Fibroblast of lung (primary cell): Measurements from ENCODE around the gene CEMIP. TPM values are rescaled to one million over a fixed set of nuclear protein-coding genes. Genes with fewer than 3 reads are reported as not detected.

ENCODE experiments used
- DNase-seq, 2 donors: peaks; one replicate each; pipeline versions ENCODE4 v3.0.0 to v3.0.0-alpha.2; 2010; ENCODE audit warnings: low read depth in 2 of 2
- H2AFZ ChIP-seq: 2 replicates; pipeline ENCODE4 v1.5.1; 2012; ENCODE audit warnings: low read length, control low read depth, inconsistent platforms
- H3K27ac ChIP-seq: 2 replicates; pipeline ENCODE4 v1.5.1; 2011; ENCODE audit warnings: low read length, control low read depth; ENCODE audit not compliant: insufficient read depth
- H3K27me3 ChIP-seq: 2 replicates; pipeline ENCODE4 v1.5.1; 2011; ENCODE audit warnings: mild to moderate bottlenecking, low read length; ENCODE audit not compliant: control insufficient read depth, insufficient read depth
- H3K36me3 ChIP-seq: 2 replicates; pipeline ENCODE4 v1.5.1; 2011; ENCODE audit warnings: low read length; ENCODE audit not compliant: control insufficient read depth, insufficient read depth
- H3K4me1 ChIP-seq: 2 replicates; pipeline ENCODE4 v1.5.1; 2011; ENCODE audit warnings: low read length; ENCODE audit not compliant: control insufficient read depth, insufficient read depth; ENCODE audit errors: extremely low read depth
- H3K4me2 ChIP-seq: 2 replicates; pipeline ENCODE4 v1.5.1; 2011; ENCODE audit warnings: low read length, control low read depth; ENCODE audit not compliant: insufficient read depth; ENCODE audit errors: extremely low read depth
- H3K4me3 ChIP-seq, 4 experiments: fragments of 200-600 bp in 1 of 4; sonication (generic) in 1 of 4; replicated peaks in 1 of 4; 2 replicates each; pipeline ENCODE4 v1.5.1; 2011 to 2016; ENCODE audit warnings: low read length in 4 of 4, low read depth in 3 of 4, mild to moderate bottlenecking in 3 of 4, control low read depth in 2 of 4, inconsistent platforms in 1 of 4, mixed read lengths in 1 of 4; ENCODE audit not compliant: insufficient read depth in 1 of 4; ENCODE audit errors: control extremely low read depth in 1 of 4
- H3K79me2 ChIP-seq: 2 replicates; pipeline ENCODE4 v1.5.1; 2012; ENCODE audit warnings: mild to moderate bottlenecking, low read length, inconsistent platforms; ENCODE audit not compliant: control insufficient read depth, insufficient read depth
- H3K9ac ChIP-seq: 2 replicates; pipeline ENCODE4 v1.5.1; 2011; ENCODE audit warnings: mild to moderate bottlenecking, low read length, control low read depth; ENCODE audit not compliant: insufficient read depth
- H3K9me3 ChIP-seq: 2 replicates; pipeline ENCODE4 v1.5.1; 2012; ENCODE audit warnings: low read depth, low read length; ENCODE audit not compliant: control insufficient read depth, insufficient read depth
- H4K20me1 ChIP-seq: 2 replicates; pipeline ENCODE4 v1.5.1; 2011; ENCODE audit warnings: low read length; ENCODE audit not compliant: control insufficient read depth, insufficient read depth; ENCODE audit errors: extremely low read depth
- EZH2 ChIP-seq: IDR thresholded peaks from 2 replicates; pipeline ENCODE4 v1.5.1; 2012; ENCODE audit warnings: low read length, control low read depth, mild to moderate bottlenecking; ENCODE audit errors: missing control alignments
- polyA plus RNA-seq, 2 donors: library from polyadenylated mRNA; depleted of rRNA in 1 of 2; stranded (reverse) in 1 of 2; unstranded in 1 of 2; fragments of >200 nt; gene quantifications; 2 replicates each; pipeline ENCODE4 v1.2.1, GENCODE V29; 2011 to 2012; ENCODE audit warnings: missing spikeins in 1 of 2
- total RNA-seq: library from RNA; depleted of rRNA; stranded (reverse); fragments of >200 nt; gene quantifications from 2 replicates; pipeline ENCODE4 v1.2.1, GENCODE V29; 2014
- TF ChIP-seq, protein P1 (sequence below), 2 donors: IDR thresholded peaks in 1 of 2; conservative IDR thresholded peaks in 1 of 2; 1 replicate in 1 of 2; 2 replicates in 1 of 2; pipeline ENCODE4 v1.5.1; 2011 to 2012; ENCODE audit warnings: low read length in 2 of 2, control low read depth in 1 of 2, inconsistent platforms in 1 of 2, low read depth in 1 of 2, mild to moderate bottlenecking in 1 of 2

Gene CEMIP
- total and polyA plus RNA-seq, 2 donors (not counting 1 experiment from before 2014, with no cell fraction given), result 946 to 1,190 TPM

DNA sequence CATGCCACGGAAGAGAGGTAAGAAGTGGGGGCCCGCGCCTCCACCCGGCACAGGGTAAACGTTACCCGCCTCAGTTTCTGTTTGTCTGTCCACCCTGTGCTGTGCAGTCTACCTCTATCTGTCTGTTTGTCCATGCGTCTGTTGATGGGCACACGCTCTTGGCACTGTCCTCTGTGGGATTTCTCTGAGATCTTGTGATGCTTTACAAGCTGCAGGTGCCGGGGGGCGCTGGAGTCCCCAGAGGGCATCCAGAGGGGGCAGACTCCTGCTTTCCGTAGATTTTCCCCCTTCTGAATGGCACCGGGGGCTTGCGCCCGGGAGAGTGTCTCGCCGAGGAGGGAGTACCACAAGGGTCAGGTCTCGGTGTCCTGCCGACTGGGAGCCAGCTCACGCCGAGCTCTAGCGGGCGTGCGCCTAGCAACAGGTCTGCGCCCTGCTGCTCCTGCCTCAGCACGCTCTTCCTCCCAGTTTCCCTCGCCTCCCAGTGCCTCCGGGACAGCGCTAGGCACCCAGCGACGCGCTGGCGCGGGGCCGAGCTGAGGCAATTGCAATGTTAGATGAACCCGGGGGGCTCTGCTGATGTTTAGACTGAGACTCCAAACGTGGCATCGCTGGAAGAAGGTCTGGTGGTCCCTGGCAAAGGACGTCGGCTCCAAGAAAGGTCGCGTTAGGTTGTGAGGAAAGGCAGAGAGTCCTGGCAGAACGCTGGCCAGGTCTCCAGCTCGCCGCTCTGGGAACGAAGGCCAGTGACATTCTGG lies 667 bp downstream of the CEMIP start:
- Histone ChIP-seq H3K4me1 (peaks cover 13% of the 10 kb centered on the region), H3K27ac (peak overlapping the region; percentile 1), H3K36me3 (peaks cover 7% of the 10 kb centered on the region), H3K9ac (peak overlapping the region; percentile 43), H3K4me3 (peak overlapping the region; percentile 43 to 82 (median 68)), H3K79me2 (peaks cover 15% of the 10 kb centered on the region), H3K27me3 (no peaks in the 10 kb centered on the region), H4K20me1 (peaks cover 2% of the 10 kb centered on the region), H3K4me2 (peak overlapping the region; percentile 42), H3K9me3 (no peaks in the 10 kb centered on the region), H2AFZ (no peak overlapping the region)
- no peak for TF ChIP-seq EZH2
- TF ChIP-seq, protein P1, sequence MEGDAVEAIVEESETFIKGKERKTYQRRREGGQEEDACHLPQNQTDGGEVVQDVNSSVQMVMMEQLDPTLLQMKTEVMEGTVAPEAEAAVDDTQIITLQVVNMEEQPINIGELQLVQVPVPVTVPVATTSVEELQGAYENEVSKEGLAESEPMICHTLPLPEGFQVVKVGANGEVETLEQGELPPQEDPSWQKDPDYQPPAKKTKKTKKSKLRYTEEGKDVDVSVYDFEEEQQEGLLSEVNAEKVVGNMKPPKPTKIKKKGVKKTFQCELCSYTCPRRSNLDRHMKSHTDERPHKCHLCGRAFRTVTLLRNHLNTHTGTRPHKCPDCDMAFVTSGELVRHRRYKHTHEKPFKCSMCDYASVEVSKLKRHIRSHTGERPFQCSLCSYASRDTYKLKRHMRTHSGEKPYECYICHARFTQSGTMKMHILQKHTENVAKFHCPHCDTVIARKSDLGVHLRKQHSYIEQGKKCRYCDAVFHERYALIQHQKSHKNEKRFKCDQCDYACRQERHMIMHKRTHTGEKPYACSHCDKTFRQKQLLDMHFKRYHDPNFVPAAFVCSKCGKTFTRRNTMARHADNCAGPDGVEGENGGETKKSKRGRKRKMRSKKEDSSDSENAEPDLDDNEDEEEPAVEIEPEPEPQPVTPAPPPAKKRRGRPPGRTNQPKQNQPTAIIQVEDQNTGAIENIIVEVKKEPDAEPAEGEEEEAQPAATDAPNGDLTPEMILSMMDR (conservative IDR thresholded peaks at IDR 0.05 in 1 of 2, IDR thresholded peaks at IDR 0.05 in 1 of 2; ENCODE audit: low read depth in 1 of 2, low read length in 2 of 2), result no peak
- DNase-seq, result peak; percentile 25 to 45

GRCh38 chr15:80780416-80781221 lies 1.4 kb downstream of the CEMIP start:
- H3K79me2 ChIP-seq, result peaks cover 15% of the 10 kb centered on the region
- H3K27ac ChIP-seq, result no peak overlapping the region
- H3K36me3 ChIP-seq, result peaks cover 7% of the 10 kb centered on the region
- peak overlapping the region; percentile 43 for H3K9ac ChIP-seq
- peaks cover 13% of the 10 kb centered on the region for H3K4me1 ChIP-seq
- H3K9me3 ChIP-seq, result no peaks in the 10 kb centered on the region
- TF ChIP-seq EZH2, result no peak
- TF ChIP-seq, protein P1 (conservative IDR thresholded peaks at IDR 0.05 in 1 of 2, IDR thresholded peaks at IDR 0.05 in 1 of 2; ENCODE audit: low read depth in 1 of 2, low read length in 2 of 2), result no peak
- no peak overlapping the region for H2AFZ ChIP-seq
- DNase-seq, result peak; percentile 53 to 72
- peak overlapping the region; percentile 14 to 82 (median 68) for H3K4me3 ChIP-seq
- H4K20me1 ChIP-seq, result peaks cover 2% of the 10 kb centered on the region
- no peaks in the 10 kb centered on the region for H3K27me3 ChIP-seq
- H3K4me2 ChIP-seq, result peak overlapping the region; percentile 42

- DNase-seq, result no peak
- Histone ChIP-seq H4K20me1 (peaks cover 2% of the 10 kb centered on the region), H3K79me2 (peaks cover 15% of the 10 kb centered on the region), H3K27me3 (no peaks in the 10 kb centered on the region), H3K36me3 (peaks cover 8% of the 10 kb centered on the region), H3K9ac (no peak overlapping the region), H3K9me3 (no peaks in the 10 kb centered on the region), H3K4me2 (no peak overlapping the region), H2AFZ (no peak overlapping the region), H3K27ac (no peak overlapping the region), H3K4me1 (peaks cover 3% of the 10 kb centered on the region), H3K4me3 (peak overlapping the region in 2 of 4 experiments; percentile 20 to 82)
- TF ChIP-seq EZH2, result no peak
- TF ChIP-seq, protein P1 (conservative IDR thresholded peaks at IDR 0.05 in 1 of 2, IDR thresholded peaks at IDR 0.05 in 1 of 2; ENCODE audit: low read depth in 1 of 2, low read length in 2 of 2), result no peak
Measured at GRCh38 chr15:80783260-80783659, 4.1 kb downstream of the CEMIP start.
